Forelimb muscle (tissue), 1 donor: ENCODE measurements around the gene MORC2. TPM values are rescaled to one million over a fixed set of nuclear protein-coding genes. Genes with fewer than 3 reads are reported as not detected.

Experiments
- DNase-seq: peaks from one replicate; pipeline ENCODE4 v3.0.0-alpha.2; 2013; ENCODE audit warnings: low read depth
- polyA plus RNA-seq: library from polyadenylated mRNA; unstranded; fragments of 120-200 nt; gene quantifications from one replicate; pipeline ENCODE4 v1.2.1, GENCODE V29; 2013; ENCODE audit not compliant: insufficient read length

The MORC2 gene
- polyA plus RNA-seq, 1 donor = 26.4 TPM

DNA sequence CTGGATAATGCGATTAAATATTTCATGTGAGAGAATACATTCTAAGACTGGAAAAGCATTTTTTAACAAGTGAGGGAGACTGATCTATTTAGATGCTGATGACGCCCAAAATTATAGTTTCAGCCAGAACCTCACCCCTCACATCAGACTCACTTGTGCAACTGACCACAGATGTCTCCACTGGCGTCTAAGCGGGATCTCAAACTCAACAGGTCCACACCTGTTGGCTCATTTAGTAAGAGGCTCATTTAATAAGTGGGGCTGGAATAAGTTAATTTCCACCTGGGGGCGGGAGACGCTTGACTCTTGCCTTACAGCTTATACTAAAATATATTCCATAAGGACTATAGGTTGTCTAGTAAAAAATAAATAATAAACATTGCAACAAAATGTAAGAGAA, 47.5 kb downstream of the MORC2 start:
- no peak for DNase-seq

DNA sequence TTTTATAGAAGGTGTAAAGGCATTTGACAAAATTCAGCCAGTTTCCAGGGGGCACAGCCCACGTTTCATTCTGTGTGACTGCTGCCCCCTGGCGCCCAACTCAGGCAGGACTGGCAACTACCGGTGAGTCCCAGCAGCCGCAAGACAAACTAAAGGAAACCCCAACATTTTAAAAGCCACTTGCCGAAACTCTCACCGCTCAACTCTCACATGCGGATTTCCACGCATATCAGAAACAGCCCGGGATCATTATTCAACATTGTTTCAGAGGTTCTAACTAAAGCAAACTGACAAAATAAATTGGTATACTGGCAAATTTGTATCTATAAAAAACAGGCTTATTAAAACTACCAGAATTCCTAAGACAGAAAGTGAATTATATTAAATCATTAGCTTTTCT, 48.2 kb downstream of the MORC2 start:
- no peak for DNase-seq

DNA sequence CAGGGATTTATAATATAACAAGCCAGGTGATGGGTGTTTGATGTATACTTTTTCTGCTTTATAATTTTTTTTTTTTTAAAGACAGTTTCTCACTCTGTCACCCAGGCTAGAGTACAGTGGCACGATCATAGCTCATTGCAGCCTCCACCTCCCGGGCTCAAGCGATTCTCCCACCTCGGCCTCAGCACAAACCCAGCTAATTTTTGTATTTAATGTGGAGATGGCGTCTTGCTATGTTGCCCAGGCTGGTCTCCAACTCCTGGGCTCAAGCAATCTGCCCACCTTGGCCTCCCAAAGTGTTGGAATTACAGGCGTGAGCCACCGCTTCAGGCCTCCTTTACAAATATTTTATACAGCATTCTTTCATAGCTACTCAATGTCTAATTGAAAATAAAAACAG, 48.6 kb downstream of the MORC2 start:
- no peak for DNase-seq

DNA sequence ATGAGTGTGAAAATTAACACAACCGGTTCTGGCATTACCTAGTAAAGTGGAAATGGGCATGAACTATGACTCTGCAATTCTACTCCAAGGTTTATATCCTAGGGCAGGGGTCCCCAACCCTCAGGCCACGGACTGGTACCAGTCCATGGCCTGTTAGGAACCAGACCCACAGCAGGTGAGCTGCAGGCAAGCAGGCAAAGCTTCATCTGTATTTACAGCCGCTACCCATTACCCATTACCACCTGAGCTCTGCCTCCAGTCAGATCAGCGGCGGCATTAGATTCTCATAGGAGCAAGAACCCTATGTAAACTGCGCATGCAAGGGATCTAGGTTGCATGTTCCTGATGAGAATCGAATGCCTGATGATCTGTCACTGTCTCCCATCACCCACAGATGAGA, 49.8 kb downstream of the MORC2 start:
- no peak for DNase-seq

DNA sequence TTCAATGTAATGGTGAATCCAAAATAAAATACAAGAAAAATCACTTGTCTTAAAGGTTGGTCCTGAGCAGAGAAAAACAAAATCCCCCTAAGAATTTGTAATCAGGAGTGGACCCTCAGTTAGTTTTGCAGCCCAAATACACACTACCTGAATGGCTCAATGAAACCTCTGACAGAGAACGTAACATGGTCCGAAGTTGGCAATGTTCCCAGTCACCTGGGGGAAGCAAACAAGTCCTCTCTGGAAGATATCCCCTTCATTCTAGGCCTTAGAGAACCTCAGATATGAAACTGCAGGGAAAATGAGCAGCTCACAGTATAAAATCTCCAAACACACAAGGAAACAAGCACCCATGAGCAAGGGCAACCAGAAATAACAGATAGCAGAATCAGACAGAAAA, 58.2 kb downstream of the MORC2 start:
- DNase-seq = no peak

DNA sequence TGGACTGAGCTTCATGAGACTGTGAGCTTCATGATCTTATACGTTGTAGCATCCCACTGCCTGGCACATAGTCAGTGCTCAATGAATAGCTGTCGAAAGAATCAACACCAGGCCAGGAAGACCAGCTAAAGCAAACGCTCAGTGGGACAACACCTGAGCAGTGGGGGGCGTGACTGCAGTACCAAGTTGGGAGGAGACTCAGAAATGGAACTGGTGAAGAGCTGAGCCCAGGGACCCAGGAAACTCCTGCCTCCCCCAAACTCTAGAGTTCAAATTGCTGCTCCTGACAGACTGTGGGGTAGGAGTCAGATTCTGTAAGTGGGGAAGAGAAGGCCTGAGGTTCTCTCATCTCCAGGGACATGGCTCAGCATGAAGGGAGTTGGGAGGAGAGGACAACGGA, 59.3 kb downstream of the MORC2 start:
- DNase-seq = no peak

DNA sequence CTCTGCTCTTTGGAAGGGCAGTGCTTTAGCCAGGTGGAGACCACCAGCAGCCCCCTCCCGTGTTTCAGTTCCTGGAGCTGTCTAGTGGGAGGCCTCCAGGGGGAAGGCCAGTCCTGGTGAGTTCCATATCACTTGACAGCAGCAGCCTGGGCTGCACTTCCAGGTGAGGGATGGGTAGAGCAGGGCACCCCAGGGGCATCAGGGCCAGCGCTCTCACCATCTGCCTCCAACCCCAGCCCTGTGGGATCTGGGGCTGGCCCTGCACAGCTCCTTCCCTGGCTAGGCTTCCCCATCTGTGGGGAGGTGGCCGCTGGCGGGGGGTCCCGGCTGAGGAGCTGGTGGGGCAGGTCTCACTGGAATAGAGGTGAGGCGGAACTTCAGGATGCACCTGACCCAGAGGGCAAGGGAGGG, 60.5 kb downstream of the MORC2 start:
- no peak for DNase-seq

DNA sequence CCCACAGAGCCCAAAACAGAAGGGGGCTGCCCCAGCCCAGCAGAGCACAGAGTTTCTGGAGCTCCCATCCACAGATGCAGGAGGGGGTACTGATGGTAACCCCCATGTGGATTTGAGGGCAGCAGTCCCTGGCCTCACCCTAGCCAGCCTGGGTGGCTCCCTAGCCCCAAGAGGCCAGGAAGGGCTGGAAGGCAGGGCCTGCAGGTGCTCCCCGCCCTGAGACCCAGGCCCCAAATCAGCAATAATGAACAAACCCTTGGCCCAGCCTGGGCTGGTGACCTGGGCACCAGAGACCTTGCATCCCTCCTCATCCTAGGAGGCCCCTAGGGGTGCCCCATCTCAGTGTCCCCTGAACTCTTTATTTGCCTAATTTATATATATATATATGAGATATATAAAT, 61.6 kb downstream of the MORC2 start:
- no peak for DNase-seq

DNA sequence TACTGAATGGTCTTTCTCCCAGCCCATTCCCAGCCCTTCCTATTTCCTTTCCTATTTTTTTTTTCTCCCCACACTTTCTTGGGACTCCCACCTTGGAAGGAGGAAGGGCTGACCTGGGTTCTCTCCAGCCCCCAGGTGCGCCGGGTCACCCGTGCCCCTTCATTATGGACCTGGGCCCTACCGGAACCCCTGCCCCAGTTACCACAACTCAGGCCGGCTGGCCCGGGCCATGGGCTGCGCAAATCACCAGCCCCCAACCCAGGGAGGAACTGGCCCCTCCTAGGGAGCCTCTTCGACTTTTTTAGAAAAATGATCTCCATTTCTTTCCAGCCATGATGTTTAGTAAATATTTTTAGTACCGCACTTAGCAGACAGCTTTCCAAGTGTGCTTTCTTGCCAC, 62.2 kb downstream of the MORC2 start:
- DNase-seq = no peak

DNA sequence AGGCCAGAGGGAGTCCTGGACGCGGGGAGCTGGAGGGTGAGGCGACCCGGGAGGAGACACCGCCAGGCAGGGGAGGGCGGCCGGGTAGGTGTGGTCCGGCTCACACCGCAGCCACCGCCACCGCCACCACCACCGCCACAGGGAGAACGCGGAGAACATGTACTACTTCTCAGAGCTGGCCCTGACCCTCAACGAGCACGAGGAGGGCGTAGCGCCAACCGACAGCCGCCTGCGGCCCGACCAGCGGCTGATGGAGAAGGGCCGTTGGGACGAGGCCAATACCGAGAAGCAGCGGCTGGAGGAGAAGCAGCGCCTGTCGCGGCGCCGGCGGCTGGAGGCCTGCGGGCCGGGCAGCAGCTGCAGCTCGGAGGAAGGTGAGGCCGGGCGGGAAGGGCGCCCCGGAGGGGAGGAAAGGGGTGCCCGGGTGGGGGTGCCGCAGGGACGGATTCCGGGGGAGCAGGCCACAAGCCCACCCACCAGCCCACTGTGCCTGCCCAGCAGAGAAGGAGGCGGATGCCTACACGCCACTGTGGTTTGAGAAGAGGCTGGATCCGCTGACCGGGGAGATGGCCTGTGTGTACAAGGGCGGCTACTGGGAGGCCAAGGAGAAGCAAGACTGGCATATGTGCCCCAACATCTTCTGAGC, 62.8 kb downstream of the MORC2 start:
- no peak for DNase-seq

DNA sequence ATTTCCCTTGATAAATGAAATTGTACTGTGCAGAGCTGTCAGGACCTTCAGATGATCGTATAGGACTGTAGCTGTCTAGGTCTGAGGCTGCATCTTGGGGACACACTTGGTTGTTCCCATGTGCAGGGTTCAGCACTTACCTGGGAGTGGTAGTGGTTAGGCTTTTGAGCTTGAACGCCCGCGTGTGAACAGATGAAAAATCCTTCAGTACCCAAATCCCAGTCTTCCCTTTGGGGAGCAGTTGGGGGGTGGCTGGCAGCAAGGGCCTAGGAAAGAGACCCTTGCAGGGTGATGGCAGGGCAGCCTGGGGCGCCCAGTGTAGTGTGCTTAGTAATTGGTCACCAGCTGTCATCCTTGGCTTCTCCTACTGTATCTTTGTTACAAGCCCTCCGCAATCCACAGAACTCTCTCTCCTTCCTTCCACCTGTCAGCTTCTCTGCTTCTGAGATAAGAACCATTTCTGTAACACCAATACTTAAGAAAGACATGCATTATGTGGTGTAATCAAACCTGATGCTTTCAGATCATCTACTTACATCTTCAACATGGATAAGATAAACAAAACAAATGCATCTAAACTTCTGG, 64.6 kb downstream of the MORC2 start:
- DNase-seq = no peak

DNA sequence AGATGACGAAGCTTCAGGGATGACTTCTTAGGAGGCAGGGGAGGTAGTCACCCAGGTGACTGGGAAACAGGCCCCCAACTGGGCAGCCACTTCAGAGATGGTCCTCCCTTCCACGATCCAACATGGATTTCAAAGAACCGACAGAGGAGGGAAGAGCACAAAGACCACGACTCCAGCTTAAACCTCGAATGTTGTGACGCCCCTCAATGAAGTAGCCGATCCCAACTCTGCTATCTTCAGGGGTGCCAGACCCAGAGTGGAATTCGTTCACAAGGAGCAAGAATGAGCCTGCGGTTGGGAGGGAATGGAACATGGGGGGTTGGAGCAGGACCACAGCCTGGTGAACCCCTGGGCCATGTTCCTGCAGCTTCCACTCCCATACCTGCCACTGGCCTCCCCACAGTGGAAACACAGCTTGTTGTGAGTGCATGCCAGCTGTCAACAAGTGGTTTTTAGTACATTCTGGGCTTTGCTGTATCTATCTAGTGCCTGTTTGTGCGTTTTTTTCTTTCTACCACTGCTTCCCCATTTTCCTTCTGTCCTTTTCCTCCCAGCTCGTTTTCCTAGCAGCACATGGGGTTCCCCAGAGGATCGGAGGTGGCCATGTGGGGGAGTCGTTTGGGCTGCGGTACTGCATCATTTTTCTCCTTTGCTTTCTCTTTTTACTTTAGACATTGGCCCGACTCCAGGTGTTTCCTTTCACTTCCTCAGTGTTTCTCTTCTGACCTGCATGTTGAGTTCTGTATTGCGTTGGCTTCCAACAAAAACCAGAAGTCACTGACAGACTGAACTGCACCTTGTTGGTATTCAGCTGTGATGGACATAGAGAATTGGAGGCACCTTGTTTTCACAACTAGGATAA, 65.8 kb downstream of the MORC2 start:
- no peak for DNase-seq

DNA sequence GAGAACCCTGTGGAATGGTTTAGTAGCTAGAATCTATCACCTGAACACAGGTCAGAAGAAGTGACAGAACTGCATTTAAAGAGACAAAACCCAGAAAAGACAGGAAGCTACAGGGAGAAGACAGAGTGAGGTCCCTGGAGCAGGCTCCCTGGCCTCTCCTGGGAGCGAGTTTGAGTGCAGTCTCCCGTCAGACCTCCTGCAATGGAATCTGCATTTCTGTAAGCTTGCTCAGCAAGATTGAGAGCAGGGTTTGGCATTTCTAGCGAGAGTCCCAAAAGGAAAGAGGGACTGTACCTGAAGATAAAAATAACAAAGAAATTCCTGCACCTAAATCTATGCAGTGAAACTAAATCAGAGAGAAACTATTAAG, 74.2 kb downstream of the MORC2 start:
- no peak for DNase-seq

DNA sequence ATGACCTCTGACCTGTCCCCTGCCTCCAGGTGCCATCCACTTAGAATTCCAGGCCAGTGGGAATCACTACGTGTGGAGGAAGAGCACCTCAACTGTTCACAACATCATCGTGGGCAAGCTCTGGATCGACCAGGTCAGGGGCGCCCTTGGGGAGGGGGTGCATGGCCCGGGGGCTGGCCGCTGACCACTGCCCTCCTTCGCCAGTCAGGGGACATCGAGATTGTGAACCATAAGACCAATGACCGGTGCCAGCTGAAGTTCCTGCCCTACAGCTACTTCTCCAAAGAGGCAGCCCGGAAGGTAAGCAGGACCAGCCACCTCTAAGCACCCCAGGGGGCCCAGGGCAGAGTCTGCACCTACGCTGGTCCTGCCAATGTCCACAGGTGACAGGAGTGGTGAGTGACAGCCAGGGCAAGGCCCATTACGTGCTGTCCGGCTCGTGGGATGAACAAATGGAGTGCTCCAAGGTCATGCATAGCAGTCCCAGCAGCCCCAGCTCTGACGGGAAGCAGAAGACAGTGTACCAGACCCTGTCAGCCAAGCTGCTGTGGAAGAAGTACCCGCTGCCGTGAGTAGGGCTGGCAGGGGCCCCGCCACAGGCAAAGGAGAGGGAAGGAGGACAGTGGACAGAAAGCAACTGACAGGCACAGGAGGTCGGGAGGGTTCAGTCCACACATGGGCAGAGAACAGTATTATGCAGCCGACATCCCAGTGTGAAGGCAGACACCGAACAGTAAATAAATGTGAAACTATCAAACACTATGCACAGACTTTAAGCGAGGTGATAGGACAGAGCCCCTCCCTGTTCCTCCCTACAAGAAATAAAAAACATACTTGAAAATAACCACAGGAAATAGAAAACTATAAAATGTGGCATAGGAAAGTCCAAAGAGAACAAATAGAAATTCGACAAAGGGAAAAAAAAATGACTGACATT, 74.9 kb downstream of the MORC2 start:
- no peak for DNase-seq

DNA sequence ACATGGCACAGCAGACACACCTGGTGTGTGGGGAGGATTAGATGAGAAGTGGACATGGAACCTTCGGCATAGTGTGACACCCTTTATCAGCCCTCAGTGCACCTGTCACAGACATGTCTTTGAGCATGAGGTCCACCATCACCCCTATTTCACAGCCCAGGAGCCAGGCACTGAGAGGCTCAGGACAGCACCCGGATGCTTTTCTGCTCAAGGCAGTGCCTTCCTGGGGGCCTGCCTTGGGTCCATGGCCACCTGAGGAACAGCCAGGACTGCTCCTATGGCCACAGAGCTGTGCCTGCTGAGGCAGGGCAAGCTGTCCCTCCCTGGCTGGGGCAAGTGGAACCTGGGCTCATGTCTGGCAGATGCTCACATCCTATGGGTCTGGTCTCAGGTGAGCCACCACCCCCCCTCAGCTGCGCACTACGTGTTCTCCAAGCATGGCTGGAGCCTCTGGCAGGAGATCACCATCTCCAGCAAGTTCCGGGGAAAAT, 75.8 kb downstream of the MORC2 start:
- DNase-seq = no peak

DNA sequence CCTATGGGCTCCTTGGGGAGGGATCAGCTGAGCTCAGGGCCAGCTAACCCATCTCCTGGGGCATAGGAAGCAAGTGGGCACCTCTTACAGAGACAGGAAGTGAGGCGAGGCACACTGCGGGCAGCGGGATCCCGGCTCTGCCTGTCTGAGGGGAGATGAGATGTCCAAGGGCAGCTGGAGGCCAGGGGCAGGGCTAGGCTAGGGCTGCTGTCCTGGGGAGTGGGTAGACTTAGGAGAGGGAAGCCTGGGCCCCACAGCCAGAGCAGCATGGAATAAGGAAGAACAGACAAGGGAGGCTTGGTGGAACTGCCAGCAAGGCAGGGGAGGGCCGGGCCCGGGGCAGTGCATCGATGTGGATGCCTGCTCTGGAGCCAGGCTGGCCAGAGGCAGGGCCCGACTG, 76.3 kb downstream of the MORC2 start:
- DNase-seq = no peak

DNA sequence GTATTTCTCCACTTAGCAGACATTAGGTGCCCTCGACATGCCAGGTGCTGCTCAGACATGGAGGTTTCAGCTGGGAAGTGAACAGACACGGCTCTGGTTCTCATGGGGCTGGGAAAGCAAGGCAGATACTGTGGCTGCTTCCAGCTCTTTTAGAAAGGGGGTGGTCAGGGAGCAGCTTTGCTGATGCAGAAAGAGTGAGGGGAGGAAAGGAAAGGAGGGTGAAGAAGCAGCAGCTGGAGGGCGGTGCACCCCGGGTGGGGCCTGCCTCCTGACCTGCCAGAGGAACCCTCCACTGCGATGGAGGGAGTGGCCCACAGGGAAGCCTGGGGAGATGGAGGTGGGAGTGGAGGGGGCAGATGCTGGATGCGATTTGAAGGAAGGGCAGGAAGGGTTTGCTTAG, 76.8 kb downstream of the MORC2 start:
- no peak for DNase-seq

DNA sequence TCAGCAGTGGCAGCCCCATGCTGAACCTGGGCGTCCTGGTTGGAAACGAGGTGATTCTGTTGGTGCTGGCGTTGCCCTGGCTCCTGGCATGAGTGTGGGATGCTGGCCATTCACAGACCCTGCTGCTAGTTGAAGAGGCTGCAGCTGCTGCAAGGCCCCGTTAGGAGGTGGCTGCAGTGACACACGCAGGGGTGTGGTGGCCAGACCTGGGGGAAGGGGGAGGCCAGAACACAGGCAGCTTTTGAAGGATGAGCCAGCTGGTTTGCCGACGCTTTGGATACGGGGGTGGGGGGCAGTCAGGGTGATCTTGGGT, 77.2 kb downstream of the MORC2 start:
- no peak for DNase-seq

DNA sequence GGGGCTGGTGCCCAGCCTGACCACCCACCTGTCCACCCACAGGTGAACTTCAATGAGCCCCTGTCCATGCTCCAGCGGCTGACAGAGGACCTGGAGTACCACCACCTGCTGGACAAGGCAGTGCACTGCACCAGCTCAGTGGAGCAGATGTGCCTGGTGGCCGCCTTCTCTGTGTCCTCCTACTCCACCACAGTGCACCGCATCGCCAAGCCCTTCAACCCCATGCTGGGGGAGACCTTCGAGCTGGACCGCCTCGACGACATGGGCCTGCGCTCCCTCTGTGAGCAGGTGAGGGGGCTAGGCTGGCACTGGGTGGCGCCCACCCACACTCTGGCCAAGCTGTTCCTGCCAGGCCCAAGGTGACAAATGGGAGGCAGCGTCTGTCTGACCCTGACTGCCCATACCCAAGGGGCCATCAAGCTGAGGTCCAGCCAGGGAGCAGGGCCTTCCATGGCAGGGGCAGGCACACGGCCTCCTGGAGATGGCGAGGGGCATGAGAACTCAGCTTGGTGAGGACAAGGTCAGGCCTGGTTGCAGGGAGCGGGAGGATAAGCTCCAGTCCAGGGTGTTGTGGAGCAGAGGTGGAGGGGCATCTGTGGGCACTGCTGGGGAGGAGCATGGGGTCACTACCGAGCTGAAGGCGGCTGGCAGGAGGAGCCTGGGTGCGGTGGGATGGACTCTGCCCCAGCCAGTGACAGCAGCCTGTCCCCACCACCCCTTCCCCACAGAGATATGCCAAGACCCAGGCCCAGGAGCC, 77.7 kb downstream of the MORC2 start:
- DNase-seq = no peak

DNA sequence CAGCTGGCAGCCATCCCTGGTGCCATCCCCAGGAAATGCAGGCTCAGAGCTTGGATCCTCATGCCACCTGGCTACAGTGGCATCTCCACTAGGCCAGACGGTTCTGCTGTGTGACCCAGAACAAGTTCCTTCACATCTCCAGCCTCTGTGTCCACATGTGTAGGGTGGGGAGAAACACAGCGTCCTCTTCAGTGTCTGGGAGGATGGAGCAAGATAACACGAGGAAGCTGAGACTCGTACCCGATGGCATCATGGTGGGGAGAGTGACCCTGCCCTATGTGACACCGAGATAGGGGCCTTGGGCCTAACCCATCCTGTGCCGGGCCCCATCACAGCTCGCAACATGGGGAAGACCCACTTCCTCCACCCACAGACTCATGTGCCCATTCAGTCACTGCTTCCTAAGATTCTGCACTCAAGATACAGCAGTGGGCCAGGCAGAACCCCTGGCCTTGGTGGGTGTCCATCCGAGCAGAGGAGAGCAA, 78.5 kb downstream of the MORC2 start:
- no peak for DNase-seq
